Activated T-cell treated with anti-CD3 and anti-CD28 coated beads for 48 hours (primary cell): Measurements from ENCODE around the gene SPATA3.
A peak's percentile ranks its signal among the peaks of the same experiment; 100 is the strongest.

ENCODE experiments used
- DNase-seq: peaks from one replicate; pipeline ENCODE4 v3.0.0-alpha.2; 2020; ENCODE audit warnings: low read depth

SPATA3 gene

DNA sequence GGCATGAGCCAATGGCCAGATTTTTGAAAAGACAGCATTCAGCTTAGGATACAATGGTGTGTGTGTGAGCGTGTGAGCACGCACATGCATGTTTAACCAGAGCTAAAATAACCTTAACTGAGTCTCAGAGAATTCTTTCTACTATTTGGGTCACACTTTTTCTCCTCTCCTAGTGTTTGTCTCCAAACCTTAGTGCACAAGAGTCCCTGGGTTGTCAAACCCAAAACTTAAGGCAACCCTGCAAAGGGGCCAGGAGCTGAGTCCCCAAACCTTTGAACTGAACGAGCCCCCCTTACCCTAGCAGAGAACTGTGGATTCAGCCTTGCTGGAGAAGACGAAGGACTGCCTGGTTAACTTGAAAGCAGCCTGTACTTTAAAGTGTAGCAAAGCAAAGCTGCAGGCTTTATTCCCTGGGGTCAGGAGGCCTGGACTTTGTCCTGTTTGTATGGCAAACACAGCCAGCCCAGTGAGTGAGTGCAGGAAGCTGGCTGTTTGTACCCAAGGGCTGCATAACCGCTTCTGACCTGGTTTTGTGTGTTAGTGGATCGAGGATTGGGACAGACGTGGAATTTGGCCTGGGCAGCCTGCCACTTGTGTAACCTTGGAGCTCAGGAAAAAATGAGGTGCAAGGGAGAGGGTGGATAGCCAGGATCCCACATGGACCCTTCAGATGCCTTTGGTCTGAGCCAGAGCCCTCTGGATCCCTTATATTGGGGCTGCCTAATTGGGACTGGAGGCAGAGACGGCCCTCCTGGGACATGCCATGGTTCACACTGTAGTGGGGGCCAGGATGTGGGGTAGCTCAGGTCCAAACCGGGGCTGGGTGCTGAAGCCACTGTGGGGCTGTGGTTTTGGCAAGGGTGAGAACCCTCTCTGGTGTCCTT, 54.3 kb downstream of the SPATA3 start:
- no peak for DNase-seq

DNA sequence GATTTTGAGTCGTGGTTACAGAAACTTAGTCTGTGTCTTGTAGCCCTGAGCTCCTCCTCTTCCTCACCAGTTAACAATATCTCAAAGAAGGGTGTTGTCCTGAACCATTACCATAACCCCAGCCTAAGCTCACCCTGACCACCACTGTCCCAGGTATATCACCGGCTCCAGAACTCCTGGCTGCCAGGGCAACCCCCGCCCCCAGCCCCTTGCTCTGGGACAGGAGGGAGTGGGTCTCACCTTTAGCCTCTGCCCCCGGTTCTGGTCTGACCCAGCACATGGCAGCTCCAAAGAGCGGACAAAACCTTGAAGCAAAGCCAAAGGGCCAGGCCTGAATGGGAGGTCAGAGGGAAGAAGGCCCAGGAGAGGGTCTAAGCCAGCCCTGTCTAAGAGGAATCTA, 55.2 kb downstream of the SPATA3 start:
- DNase-seq, result no peak

DNA sequence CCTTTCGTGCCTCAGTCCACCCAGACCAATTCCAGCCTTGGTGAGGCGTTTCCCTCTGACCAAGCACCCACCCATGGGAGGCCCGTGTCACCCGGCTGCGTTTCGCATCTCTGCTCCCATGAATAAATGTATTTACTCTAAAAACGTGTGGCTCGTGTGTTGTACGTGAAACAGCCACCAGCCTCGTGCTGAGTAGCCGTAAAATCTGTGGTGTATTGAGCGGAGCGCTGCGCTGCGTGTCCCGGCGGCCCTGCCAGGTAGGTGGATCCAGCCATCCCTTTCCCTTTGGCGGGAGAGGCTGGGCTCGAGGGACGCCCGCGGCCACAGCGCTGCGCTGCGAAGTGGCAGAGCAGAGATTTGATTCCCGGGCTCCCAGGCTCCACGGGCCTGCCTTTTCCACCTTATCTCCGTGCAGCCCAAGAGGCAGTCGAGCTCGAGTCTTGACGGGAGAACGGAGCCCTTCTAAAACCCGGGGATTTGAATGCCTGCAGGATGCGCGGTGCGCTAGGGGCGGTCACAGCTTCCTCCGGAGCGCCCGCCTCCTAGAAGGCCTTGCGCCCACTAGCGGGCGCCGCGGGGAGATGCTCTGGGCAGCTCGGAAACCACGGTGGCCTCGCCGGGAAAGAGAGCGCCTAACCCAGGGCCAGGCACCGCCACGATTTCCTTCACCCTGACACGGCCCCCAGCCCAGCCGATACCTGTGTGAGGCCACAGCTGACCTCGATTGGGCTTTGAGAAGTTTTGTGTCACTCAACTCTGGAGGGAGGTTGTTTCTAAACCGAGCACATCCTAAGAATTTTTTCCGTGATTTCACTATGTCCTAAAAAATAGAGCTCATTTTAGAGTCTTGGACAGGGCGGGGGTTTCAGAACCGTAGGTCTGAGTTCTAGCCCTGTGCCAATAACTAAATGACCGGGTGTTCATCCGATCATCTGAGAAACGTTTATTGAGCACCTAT, 56.9 kb downstream of the SPATA3 start:
- DNase-seq, result peak; percentile 84

DNA sequence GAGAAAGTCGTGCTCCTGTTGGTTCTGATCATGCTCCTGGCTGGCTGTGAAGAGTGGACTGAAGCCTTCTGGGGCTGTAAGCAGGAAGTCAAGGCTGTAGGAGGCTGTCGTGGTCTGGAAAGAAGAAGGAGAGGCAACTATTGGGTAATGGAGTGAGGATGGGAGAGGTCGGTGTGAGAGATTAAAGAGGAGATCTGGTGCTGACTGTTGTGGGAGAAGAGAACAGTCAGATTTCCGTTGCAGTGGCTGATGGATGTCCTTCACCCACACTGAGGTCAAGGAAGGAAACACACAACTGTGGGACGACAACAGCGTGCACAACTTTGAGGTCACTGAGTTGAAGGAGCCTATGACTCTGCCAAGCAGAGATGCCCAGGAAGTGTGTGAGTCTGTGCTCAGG, 57.9 kb downstream of the SPATA3 start:
- no peak for DNase-seq

DNA sequence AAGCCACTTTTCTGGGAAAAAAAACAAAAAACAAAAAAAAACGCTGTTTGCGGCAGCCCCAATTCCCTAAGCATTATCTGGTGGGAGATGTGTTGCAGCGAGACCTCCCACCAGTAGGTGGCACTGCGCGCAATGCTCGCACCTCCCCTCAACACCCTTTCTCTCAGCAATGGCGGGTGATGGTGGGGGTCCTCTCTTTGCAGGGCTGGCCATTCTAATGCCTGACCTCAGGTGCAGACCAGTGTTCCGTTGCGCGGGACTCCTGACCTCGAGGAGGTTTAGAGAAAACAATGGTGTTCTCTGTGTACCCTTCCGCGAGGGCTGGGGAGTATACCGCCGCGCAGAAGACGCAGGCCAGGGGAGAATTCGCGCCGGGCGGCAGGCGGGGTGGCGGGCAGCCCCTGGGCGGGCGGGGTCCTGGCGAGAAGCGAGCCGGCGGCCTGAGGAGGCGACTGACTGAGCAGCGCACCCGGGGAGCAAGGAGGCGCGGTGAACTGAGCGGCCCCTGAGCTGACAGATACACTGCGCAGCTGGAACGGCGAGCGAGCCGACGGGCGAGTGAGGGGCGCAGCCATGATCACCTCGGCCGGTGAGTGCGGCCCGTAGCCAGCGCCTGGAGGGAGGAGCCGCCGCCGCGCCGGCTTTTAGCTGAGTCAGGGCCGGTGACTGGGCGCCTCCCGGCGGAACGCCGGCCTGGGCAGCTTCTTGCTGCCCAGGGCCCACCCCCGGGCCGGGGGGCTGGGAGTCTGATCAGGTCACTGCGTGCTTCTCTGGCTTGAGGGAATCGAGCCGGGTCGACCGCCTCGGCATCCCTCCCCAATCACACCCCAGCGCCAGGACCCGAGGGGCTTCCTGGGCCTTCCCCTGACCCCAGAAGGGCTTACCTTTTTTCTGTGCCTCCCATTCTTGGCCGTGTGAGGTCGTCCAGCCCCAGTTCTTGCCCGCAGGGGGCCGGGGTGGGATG, 60.8 kb downstream of the SPATA3 start, which contains the start of gene PSMD1:
PSMD1 (plus strand) TSS at position 415 of the 964 bp plus-strand sequence; CDS start at position 574, 159 bp downstream.
- DNase-seq, result peak; percentile 87

DNA sequence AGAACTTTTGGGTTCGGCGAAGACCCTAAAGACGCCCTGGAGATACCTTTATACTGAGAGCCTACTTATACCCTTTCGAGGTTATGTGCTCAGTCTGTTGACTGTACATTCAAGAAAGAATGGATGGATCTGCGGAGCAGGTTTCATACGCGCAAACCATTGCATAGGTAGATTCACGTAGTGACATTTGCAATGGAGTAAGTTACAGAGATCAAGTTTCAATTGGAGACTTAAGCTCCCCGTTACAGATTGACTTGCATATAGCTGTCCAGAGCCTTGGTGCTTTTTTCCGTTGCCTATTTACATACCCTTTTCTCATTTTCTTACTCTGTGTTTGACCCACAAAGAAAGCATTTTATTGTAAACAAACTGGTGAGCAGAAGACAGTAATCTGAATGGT, 61.7 kb downstream of the SPATA3 start:
- no peak for DNase-seq
